ENCODE results near the gene GRIN2A. TPM values are rescaled to one million over a fixed set of nuclear protein-coding genes. Genes with fewer than 3 reads are reported as not detected.
A peak's percentile ranks its signal among the peaks of the same experiment; 100 is the strongest.

GRIN2A gene
- total RNA-seq, 1 donor = 3.4 TPM

GRCh38 chr16:9953908-9954570 is 228.2 kb downstream of the GRIN2A start:
- DNase-seq (ENCODE audit: low read depth) = peak; percentile 4
- TF ChIP-seq, protein P1, sequence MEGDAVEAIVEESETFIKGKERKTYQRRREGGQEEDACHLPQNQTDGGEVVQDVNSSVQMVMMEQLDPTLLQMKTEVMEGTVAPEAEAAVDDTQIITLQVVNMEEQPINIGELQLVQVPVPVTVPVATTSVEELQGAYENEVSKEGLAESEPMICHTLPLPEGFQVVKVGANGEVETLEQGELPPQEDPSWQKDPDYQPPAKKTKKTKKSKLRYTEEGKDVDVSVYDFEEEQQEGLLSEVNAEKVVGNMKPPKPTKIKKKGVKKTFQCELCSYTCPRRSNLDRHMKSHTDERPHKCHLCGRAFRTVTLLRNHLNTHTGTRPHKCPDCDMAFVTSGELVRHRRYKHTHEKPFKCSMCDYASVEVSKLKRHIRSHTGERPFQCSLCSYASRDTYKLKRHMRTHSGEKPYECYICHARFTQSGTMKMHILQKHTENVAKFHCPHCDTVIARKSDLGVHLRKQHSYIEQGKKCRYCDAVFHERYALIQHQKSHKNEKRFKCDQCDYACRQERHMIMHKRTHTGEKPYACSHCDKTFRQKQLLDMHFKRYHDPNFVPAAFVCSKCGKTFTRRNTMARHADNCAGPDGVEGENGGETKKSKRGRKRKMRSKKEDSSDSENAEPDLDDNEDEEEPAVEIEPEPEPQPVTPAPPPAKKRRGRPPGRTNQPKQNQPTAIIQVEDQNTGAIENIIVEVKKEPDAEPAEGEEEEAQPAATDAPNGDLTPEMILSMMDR (IDR thresholded peaks at IDR 0.05; ENCODE audit: insufficient read depth, low read length) = no peak
- no peak overlapping the region for H3K4me3 ChIP-seq (ENCODE audit: low read depth, low read length)

GRCh38 chr16:9950658-9951057 is 231.6 kb downstream of the GRIN2A start:
- no peak for DNase-seq (ENCODE audit: low read depth)
- TF ChIP-seq, protein P1 (IDR thresholded peaks at IDR 0.05; ENCODE audit: insufficient read depth, low read length) = no peak
- no peak overlapping the region for H3K4me3 ChIP-seq (ENCODE audit: low read depth, low read length)

DNA sequence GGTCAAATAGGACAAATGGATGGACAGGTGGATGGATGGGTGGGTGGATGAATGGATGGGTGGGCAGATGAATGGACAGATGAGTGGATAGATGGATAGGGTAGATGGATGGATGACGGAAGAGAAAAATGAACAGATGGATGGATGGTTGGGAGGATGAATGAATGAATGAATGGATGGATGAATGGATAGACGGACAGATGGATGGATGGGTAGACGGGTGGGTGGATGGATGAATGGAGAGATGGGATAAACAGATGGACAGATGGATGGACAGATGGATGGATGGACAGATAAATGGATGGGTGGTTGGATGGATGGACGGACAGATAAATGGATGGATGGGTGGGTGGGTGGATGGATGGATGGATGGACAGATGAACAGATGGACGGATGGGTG is 232.8 kb downstream of the GRIN2A start:
- TF ChIP-seq, protein P1 (IDR thresholded peaks at IDR 0.05; ENCODE audit: insufficient read depth, low read length) = no peak
- no peak for DNase-seq (ENCODE audit: low read depth)
- H3K4me3 ChIP-seq (ENCODE audit: low read depth, low read length) = no peak overlapping the region

DNA sequence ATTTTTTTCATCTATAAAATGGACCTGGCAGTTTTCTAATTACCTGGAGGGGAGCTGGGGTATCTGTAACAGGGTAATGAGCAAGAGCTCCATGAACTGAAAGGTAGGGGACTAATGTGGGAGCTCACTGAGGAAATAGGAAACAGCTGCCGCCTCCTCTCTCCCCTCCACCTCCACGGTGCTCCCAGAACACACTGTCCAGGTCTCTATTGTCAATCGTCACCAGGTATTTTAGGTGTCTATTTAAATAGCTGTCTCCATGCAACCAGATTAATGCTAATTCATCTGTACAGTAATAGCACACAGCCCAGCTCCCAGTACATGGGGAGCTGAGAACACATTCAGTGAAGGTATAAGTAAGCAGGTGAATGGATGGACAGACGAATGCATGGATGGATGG is 233.3 kb downstream of the GRIN2A start:
- H3K4me3 ChIP-seq (ENCODE audit: low read depth, low read length) = no peak overlapping the region
- no peak for DNase-seq (ENCODE audit: low read depth)
- TF ChIP-seq, protein P1 (IDR thresholded peaks at IDR 0.05; ENCODE audit: insufficient read depth, low read length) = no peak

- TF ChIP-seq, protein P1 (IDR thresholded peaks at IDR 0.05; ENCODE audit: insufficient read depth, low read length) = no peak
- H3K4me3 ChIP-seq (ENCODE audit: low read depth, low read length) = no peak overlapping the region
- DNase-seq (ENCODE audit: low read depth) = no peak
These were observed 236.1 kb downstream of the GRIN2A start for GRCh38 chr16:9946022-9946720.

DNA sequence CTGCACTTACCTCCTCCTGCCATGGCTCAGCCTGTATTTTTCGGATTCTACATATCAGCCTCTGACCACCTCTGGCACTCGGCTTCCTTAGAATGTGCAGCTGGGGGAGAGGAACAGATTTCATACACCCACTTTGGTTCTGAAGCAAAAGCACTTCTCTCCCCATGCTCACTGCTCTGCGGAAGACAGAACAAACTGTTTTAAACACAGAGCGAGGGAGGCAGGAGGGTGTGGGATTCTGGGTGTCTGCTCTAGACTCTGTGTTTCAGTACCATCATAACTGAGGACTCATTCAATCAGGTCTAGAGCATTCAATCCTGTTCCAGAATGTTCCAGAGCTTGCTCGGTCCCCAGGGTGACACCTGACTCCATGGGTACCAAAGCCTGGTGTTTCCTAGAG is 239.1 kb downstream of the GRIN2A start:
- no peak overlapping the region for H3K4me3 ChIP-seq (ENCODE audit: low read depth, low read length)
- TF ChIP-seq, protein P1 (IDR thresholded peaks at IDR 0.05; ENCODE audit: insufficient read depth, low read length) = no peak
- no peak for DNase-seq (ENCODE audit: low read depth)
